ENCODE data around the gene ZDHHC7. TPM values are rescaled to one million over a fixed set of nuclear protein-coding genes. Genes with fewer than 3 reads are reported as not detected.

Gene ZDHHC7
- total RNA-seq, 1 donor from 2014 or later = 43.6 TPM

GRCh38 chr16:85042606-85043005 lies 31.3 kb upstream of the ZDHHC7 start:
- DNase-seq = no peak
- TF ChIP-seq CTCF (IDR thresholded peaks at IDR 0.05; ENCODE audit: partially characterized antibody, unreplicated experiment) = no peak
- Mint-ChIP-seq H3K4me3 (ENCODE audit: unreplicated experiment) (no peak overlapping the region), H3K27ac (ENCODE audit: unreplicated experiment) (peak overlapping the region; percentile 1), H3K4me1 (ENCODE audit: low read depth, unreplicated experiment) (peaks cover 27% of the 10 kb centered on the region), H3K36me3 (ENCODE audit: unreplicated experiment) (no peaks in the 10 kb centered on the region), H3K27me3 (ENCODE audit: unreplicated experiment) (no peaks in the 10 kb centered on the region), H3K9me3 (ENCODE audit: unreplicated experiment) (peaks cover 8% of the 10 kb centered on the region)

GRCh38 chr16:85042167-85042526 lies 30.8 kb upstream of the ZDHHC7 start:
- H3K27ac Mint-ChIP-seq (ENCODE audit: unreplicated experiment) = peak overlapping the region; percentile 86
- no peaks in the 10 kb centered on the region for H3K27me3 Mint-ChIP-seq (ENCODE audit: unreplicated experiment)
- peaks cover 8% of the 10 kb centered on the region for H3K9me3 Mint-ChIP-seq (ENCODE audit: unreplicated experiment)
- TF ChIP-seq CTCF (IDR thresholded peaks at IDR 0.05; ENCODE audit: partially characterized antibody, unreplicated experiment) = no peak
- peaks cover 30% of the 10 kb centered on the region for H3K4me1 Mint-ChIP-seq (ENCODE audit: low read depth, unreplicated experiment)
- DNase-seq = no peak
- H3K4me3 Mint-ChIP-seq (ENCODE audit: unreplicated experiment) = no peak overlapping the region
- no peaks in the 10 kb centered on the region for H3K36me3 Mint-ChIP-seq (ENCODE audit: unreplicated experiment)

GRCh38 chr16:85041219-85042166 lies 30.2 kb upstream of the ZDHHC7 start:
- Mint-ChIP-seq H3K36me3 (ENCODE audit: unreplicated experiment) (no peaks in the 10 kb centered on the region), H3K9me3 (ENCODE audit: unreplicated experiment) (peaks cover 8% of the 10 kb centered on the region), H3K4me3 (ENCODE audit: unreplicated experiment) (peak overlapping the region; percentile 64), H3K4me1 (ENCODE audit: low read depth, unreplicated experiment) (peaks cover 36% of the 10 kb centered on the region), H3K27me3 (ENCODE audit: unreplicated experiment) (no peaks in the 10 kb centered on the region), H3K27ac (ENCODE audit: unreplicated experiment) (peak overlapping the region; percentile 86)
- TF ChIP-seq CTCF (IDR thresholded peaks at IDR 0.05; ENCODE audit: partially characterized antibody, unreplicated experiment) = no peak
- DNase-seq = peak; percentile 57

- Mint-ChIP-seq H3K4me3 (ENCODE audit: unreplicated experiment) (peak overlapping the region; percentile 68), H3K27ac (ENCODE audit: unreplicated experiment) (peak overlapping the region; percentile 86), H3K4me1 (ENCODE audit: low read depth, unreplicated experiment) (peaks cover 39% of the 10 kb centered on the region), H3K27me3 (ENCODE audit: unreplicated experiment) (no peaks in the 10 kb centered on the region), H3K9me3 (ENCODE audit: unreplicated experiment) (peaks cover 6% of the 10 kb centered on the region), H3K36me3 (ENCODE audit: unreplicated experiment) (no peaks in the 10 kb centered on the region)
- no peak for DNase-seq
- no peak for TF ChIP-seq CTCF (IDR thresholded peaks at IDR 0.05; ENCODE audit: partially characterized antibody, unreplicated experiment)
Measured at GRCh38 chr16:85040685-85041084, 29.4 kb upstream of the ZDHHC7 start.

GRCh38 chr16:85037721-85038120 lies 26.4 kb upstream of the ZDHHC7 start:
- no peak overlapping the region for H3K4me3 Mint-ChIP-seq (ENCODE audit: unreplicated experiment)
- no peak for TF ChIP-seq CTCF (IDR thresholded peaks at IDR 0.05; ENCODE audit: partially characterized antibody, unreplicated experiment)
- DNase-seq = no peak
- peaks cover 50% of the 10 kb centered on the region for H3K4me1 Mint-ChIP-seq (ENCODE audit: low read depth, unreplicated experiment)
- H3K27me3 Mint-ChIP-seq (ENCODE audit: unreplicated experiment) = peaks cover 4% of the 10 kb centered on the region
- peaks cover 11% of the 10 kb centered on the region for H3K9me3 Mint-ChIP-seq (ENCODE audit: unreplicated experiment)
- H3K27ac Mint-ChIP-seq (ENCODE audit: unreplicated experiment) = no peak overlapping the region
- H3K36me3 Mint-ChIP-seq (ENCODE audit: unreplicated experiment) = no peaks in the 10 kb centered on the region

All from glutamatergic neuron (in vitro differentiated cells).